MG63 (cell line): ENCODE results near the gene GUCY2C. TPM values are rescaled to one million over a fixed set of nuclear protein-coding genes. Genes with fewer than 3 reads are reported as not detected.
A peak's percentile ranks its signal among the peaks of the same experiment; 100 is the strongest.

Experiments
- DNase-seq: peaks from one replicate; pipeline ENCODE4 v3.0.0-alpha.2; 2020
- H3K27me3 ChIP-seq: fragments of 250-450 bp; sonication (Bioruptor Pico); 2 replicates; pipeline ENCODE4 v1.5.1; 2020; ENCODE audit warnings: mild to moderate bottlenecking, moderate library complexity
- H3K36me3 ChIP-seq: fragments of 250-450 bp; sonication (Bioruptor Pico); 2 replicates; pipeline ENCODE4 v1.5.1; 2020; ENCODE audit warnings: mild to moderate bottlenecking, moderate library complexity
- H3K4me3 ChIP-seq: fragments of 250-450 bp; sonication (Bioruptor Pico); 2 replicates; pipeline ENCODE4 v1.5.1; 2020; ENCODE audit warnings: mild to moderate bottlenecking, moderate library complexity
- H3K9me3 ChIP-seq: fragments of 250-450 bp; sonication (Bioruptor Pico); 2 replicates; pipeline ENCODE4 v1.5.1; 2020; ENCODE audit warnings: mild to moderate bottlenecking, moderate library complexity
- total RNA-seq: library from RNA; depleted of rRNA; stranded (reverse); fragments of >200 nt; shearing (Covaris generic); gene quantifications from 2 replicates; pipeline ENCODE4 v1.2.3, GENCODE V29; 2014; ENCODE audit warnings: low replicate concordance; rRNA removed

GUCY2C gene
- total RNA-seq, 1 experiment from 2014 or later, result not detected

DNA sequence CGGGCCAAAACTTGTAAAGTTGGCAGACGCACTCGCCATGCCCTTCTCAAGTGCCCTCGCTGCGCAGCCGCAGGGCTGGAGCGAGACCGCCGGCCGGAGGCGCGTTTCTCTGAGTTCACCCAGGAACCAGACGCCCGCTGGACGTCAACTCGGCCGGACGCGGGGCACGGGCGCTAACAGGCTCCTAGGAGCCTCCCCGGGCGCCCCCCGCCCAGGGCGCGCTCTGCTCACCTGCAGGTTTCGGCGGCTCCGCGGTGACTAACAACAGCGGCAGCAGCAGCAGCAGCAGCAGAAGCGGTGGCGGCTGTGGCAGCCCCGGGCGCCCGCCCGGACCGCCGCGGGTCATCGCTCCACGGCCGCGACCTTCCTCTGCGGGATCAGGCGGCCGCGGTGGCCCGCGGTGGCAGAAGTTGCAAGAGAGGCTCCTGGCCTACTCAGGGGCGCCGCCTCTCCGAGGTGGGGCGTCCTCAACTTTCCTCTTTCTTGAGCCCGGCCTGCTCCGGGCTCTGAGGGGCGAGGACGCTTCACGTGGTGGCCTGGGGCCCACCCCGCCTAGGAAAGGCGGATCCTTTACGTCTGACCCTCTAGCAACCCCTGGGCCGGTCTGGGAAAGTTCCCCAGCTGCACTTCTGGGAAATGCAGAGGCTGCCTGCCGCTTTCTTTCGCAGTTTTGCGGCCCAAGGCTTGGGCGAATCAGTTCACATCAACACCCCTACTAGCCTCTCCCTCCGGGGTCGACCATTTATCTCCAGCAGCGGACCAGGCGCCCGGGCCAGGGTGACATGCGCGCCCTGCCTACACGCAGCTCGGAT, 128.8 kb downstream of the GUCY2C start, which contains the start of gene PLBD1:
Gene PLBD1, minus strand, starts transcription at position 533 of the 812 bp plus-strand sequence. Its CDS starts 187 bp downstream, at position 346.
- DNase-seq, result peak; percentile 73
- Histone ChIP-seq H3K9me3 (no peaks in the 10 kb centered on the region), H3K27me3 (no peaks in the 10 kb centered on the region), H3K36me3 (no peaks in the 10 kb centered on the region), H3K4me3 (peak within 1 kb of the TSS; percentile 51)

DNA sequence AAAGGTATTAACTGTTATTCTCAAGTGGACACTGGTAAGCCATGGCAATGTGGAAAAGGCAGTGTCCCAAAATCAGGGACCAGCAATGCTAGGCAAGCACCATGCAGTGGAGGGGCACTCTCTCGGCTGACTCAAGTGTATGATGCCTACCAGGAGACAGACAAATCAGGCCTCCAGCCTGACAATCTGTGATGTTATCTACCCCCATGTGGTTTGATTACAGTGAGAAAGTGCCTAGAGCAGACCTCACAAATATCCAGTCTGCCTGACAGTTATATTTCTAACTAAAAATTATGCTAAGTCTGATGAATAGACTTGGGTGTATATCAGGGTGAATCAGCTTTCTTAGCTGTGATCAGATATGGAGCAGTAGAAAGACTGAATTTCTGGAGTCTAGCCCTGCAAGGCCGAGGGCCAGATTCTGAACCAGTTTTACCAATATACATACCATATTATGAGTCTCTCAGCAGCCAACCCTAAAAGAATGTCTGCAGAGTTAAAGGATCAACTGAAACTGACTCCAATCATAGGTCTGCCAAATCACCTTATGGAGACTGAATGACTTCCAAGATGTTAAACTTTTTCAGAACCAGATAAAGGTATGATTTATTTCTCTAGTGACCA, 132.0 kb downstream of the GUCY2C start:
- DNase-seq, result peak; percentile 26
- Histone ChIP-seq H3K4me3 (no peak overlapping the region), H3K9me3 (no peaks in the 10 kb centered on the region), H3K27me3 (no peaks in the 10 kb centered on the region), H3K36me3 (no peaks in the 10 kb centered on the region)

DNA sequence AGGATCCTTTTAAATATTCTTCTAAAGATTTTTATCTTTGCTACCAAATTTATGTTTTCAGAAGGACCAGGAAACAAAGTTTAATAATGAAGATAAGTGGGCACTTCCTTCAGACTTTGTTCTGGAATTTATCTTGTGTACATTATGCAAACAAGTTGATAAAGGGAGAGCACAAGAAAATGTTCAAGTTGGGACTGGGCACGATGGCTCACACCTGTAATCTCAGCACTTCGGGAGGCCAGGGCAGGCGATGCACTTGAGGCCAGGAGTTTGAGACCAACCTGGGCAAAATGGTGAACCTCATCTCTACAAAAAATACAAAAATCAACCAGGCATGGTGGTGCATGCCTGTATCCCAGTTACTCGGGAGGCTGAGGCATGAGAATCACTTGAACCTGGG, 133.4 kb downstream of the GUCY2C start:
- H3K36me3 ChIP-seq, result no peaks in the 10 kb centered on the region
- H3K27me3 ChIP-seq, result no peaks in the 10 kb centered on the region
- H3K9me3 ChIP-seq, result no peaks in the 10 kb centered on the region
- no peak for DNase-seq
- H3K4me3 ChIP-seq, result no peak overlapping the region

Other genes with a start within 250 kb of the GUCY2C start
- 0.49 and 0.59 TPM in 2 replicates for gene PLBD1, start 128.7 kb downstream of the GUCY2C start, total RNA-seq
- gene WBP11, start 106.9 kb upstream of the GUCY2C start, total RNA-seq, result 9.0 and 12.8 TPM in 2 replicates
- 0.42 and 2.2 TPM in 2 replicates for gene C12orf60, start 107.1 kb upstream of the GUCY2C start, total RNA-seq
- gene SMCO3, start 117.6 kb upstream of the GUCY2C start, total RNA-seq, result not detected in 2 replicates
- gene ART4, start 146.9 kb upstream of the GUCY2C start, total RNA-seq, result not detected in 2 replicates
- gene MGP, start 189.3 kb upstream of the GUCY2C start, total RNA-seq, result 0.69 and 0.72 TPM in 2 replicates
- gene ERP27, start 241.9 kb upstream of the GUCY2C start, total RNA-seq, result not detected in 2 replicates